Ammon's horn (tissue), 1 donor: Measurements from ENCODE around the gene MRPS15.
A peak's percentile ranks its signal among the peaks of the same experiment; 100 is the strongest.
"Not testable (repeated sequence)": the region's sequence is repeated elsewhere in the genome, so short reads cannot be mapped to it uniquely, and the experiment has no call there.

ENCODE experiments used
- DNase-seq: peaks from one replicate; pipeline ENCODE4 v3.0.0-alpha.2; 2016; ENCODE audit warnings: low spot score

Gene MRPS15

GRCh38 chr1:36482724-36483388 is 18.7 kb upstream of the MRPS15 start, which contains the start of gene CSF3R:
Gene CSF3R (minus strand): TSS chr1:36482913. CDS start chr1:36479496, 3,417 bp downstream.
- peak; percentile 35 for DNase-seq

DNA sequence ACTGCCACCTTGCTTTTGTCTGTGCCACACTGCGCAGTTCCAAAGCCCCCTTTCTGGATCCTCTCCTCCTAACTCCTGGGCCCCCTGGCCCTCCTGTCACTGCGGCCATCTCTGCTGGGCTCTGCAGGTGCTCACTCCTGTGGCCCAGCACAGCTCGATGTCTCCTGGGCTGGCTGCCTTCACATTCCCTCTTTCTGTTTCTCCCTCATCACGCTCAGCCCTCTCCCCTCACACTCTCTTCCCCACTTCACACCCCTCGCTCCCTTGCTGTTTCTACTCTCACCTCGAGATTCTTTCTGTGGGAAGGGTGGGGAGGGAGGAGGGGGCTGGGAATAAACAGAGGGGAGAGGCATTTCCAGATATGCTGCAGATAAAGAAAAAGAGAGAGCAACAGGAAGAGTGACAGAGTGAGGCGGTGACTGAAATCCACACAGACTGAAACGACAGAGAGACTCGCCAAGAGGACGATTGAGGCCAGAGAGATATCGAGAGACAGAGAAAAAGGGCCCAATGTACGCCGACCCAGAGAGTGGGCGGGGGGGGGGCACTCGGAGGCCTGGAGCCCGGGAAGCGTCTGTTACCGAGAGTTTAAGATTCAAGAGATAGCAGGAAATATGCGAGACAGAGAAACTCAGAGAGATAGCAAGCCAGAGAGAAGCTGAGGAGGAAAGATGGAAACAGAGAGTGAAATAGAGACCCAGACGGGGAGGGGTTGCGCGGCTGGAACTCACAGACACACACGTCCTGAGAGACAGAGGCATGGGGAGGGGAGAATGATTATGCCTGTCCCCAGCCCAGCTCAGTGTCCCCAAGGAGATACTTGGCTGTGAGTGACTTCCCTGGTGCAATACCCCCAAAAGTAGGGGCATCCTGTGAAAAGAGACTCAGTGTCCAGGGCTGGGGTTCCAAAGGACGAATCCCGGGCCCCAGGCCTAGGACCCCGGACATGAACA is 17.9 kb upstream of the MRPS15 start:
- DNase-seq: no peak

- DNase-seq: no peak
These were observed 16.9 kb upstream of the MRPS15 start for GRCh38 chr1:36481091-36481490.

GRCh38 chr1:36480161-36480560 is 16.0 kb upstream of the MRPS15 start:
- DNase-seq: no peak

GRCh38 chr1:36479505-36480051 is 15.4 kb upstream of the MRPS15 start:
- no peak for DNase-seq

GRCh38 chr1:36477615-36478014 is 13.4 kb upstream of the MRPS15 start:
- not testable (repeated sequence) for DNase-seq

- DNase-seq: no peak
These were observed 12.8 kb upstream of the MRPS15 start for GRCh38 chr1:36476945-36477344.

GRCh38 chr1:36475910-36476604 is 11.9 kb upstream of the MRPS15 start:
- no peak for DNase-seq

GRCh38 chr1:36475341-36475740 is 11.2 kb upstream of the MRPS15 start:
- no peak for DNase-seq

GRCh38 chr1:36472656-36473055 is 8.5 kb upstream of the MRPS15 start:
- no peak for DNase-seq

DNA sequence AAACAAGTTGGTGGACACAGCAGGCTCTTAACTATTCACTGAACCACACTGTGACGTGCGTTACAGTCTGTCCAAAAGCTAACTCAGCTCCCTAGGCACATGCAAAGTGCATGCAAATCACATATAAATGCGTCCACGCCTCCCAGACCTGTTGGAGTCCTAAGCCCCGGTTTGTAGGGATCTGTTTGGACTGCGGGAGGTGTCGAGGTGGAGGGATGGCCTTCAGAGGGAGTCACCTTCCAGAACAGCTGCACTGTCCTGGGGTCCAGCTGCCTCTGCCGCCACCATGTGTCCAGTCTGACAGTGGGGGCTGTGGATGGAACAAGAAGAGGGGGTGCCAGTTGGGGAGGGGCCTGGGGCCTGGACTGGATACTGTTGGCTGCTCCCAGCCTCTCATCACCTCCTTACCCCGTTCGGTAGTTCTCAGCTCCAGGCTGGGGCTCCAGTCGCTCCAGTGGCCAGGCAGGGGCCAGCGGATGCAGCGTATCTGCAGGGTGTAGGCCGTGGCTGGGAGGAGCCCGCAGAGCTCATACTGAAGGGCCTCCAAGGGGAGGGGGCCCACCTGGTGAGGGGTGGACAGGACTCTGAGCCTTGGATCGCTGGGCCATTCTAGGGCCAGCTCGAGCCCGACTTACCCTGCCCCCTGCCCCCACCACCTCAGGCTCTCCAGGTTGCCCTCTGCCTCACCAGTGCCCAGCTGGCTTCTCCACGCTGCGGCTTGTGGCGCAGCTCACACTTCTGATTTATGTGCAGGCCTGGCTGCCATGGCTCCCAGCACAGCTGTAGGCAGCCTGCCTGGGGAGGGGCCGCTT is 7.9 kb upstream of the MRPS15 start:
- no peak for DNase-seq

GRCh38 chr1:36469163-36469562 is 5.0 kb upstream of the MRPS15 start:
- DNase-seq: no peak

DNA sequence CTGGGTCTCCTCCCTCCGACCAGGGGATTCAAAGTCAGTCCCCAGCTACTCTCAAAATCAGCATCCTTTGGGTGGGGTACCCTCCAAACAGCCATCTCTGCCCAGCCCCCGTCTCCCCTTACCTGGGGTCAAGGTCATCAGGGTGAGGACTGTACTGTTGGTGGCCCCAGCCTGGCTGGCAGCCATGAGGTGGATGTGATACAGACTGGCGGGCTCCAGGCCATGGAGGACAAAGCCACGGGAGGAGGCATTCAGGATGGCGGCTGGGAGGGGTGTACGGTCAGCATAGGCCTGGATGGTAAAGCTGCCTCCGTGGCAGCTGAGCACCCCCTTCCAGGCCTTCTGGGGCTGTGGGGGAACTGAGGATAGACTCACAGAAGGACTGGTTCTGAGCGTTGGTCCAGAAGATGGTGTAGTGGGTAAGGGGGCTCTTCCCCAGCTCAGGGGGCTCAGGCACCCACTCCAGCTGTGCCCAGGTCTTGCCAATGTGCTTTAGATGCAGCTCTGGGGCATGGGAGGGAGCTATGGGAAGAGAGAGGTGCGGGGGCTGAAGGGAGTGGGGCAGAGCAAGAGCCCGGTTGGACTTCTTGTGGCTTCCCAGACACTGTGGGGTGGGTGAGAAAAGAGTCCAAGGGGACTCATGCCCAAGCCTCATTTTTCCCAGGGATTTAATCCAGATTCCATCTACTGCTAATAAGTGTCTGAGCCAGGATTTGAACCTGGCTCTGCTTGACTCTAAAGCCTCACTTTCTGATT is 3.7 kb upstream of the MRPS15 start:
- no peak for DNase-seq

DNA sequence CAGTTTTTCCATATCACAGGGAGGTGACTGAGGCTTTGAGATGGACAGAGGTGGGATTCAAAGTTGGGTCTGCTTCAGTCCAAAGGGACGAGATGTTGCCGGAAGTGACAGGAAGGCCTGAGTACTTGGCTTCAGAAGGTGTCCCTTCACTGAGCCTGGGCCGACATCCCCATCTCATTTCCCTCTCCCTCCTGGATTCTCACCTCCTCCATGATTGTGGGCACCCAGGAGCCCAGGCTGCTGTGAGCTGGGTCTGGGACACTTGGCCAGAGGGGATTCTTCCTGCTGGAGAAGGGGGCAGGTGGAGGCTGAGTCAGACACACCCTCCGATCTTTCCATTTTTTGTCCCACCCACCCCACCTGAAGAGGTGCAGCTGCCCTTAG is 2.8 kb upstream of the MRPS15 start:
- no peak for DNase-seq

GRCh38 chr1:36466370-36467026 is 2.3 kb upstream of the MRPS15 start:
- DNase-seq: no peak

DNA sequence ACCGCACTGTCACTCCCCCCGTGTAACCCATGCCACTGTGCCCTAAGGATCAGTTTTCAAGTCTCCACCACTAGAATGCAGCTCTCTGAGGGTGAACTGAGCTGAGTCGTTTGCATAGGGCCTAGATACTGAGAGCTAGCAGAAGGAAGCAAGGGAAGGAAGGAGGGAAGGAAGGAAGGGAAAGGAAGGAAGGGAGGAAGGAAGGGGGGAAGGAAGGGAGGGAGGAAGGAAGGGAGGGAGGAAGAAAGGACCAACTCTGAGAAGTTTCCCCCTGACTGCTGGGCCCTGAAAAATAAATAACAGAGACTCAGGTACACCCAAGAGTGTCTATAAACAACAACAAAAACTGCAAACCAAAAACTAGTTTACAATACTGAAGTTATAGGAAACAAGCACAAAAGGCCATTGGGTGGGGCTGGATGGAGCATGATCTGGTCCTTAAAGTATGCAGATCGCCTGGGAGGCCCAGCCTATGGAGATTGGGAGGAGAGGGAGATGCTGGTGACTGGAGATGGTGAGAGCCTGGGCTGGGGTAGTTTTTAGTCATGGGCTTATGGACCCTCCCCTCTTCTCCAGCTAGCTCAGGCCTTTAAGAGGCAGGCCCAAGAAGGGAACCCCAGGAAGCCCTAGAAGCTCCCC is 1.7 kb upstream of the MRPS15 start:
- no peak for DNase-seq

- no peak for DNase-seq
These were observed 615 bp upstream of the MRPS15 start for GRCh38 chr1:36464605-36465393.

DNA sequence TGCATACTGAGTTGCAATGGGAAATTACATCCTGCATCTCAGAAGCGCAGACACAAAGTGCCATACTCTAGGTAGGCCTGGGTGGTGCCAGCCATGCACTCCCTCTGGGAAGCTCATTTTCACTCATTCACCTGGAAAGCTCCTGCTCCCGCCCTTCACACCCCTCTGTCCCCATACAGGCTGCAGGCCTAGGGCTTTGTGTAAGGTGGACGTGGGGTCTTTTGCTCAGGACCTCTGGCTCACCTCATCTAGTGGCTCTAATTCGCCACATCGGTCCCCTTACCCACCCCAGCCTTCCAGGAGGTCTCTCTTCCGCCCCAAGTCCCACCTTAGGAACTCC is 751 bp downstream of the MRPS15 start:
- DNase-seq: no peak

- no peak for DNase-seq
These were observed 5.3 kb downstream of the MRPS15 start for GRCh38 chr1:36458910-36459309.
